ENCODE measurements around the gene USP21. TPM values are rescaled to one million over a fixed set of nuclear protein-coding genes. Genes with fewer than 3 reads are reported as not detected.

Gene USP21
- total and polyA plus RNA-seq, 9 of the 15 experiments (the other 6 are each of a cell fraction or from before 2014, with no cell fraction given), result 4.9 to 52.4 (median 21.6) TPM

- TF ChIP-seq POU5F1 (IDR thresholded peaks at IDR 0.05; ENCODE audit: borderline replicate concordance, low read depth, low read length, partially characterized antibody) (peak; percentile 28), ZBTB49 (CRISPR knock-in tag; IDR thresholded peaks at IDR 0.05; ENCODE audit: borderline replicate concordance) (no peak), NELFE (IDR thresholded peaks at IDR 0.05; ENCODE audit: insufficient read depth, insufficient read length) (no peak), SMARCC2 (IDR thresholded peaks at IDR 0.05; ENCODE audit: low read depth) (peak; percentile 94), POLR2AphosphoS2 (IDR thresholded peaks at IDR 0.05; ENCODE audit: low read length) (peak; percentile 79; the same call in 1 of the 2 replicates), RBM22 (IDR thresholded peaks at IDR 0.05; ENCODE audit: low read depth, low read length, poor library complexity, severe bottlenecking) (no peak), ZNF253 (CRISPR knock-in tag; conservative IDR thresholded peaks at IDR 0.05) (no peak), YY1 (IDR thresholded peaks at IDR 0.05; ENCODE audit: borderline replicate concordance in 1 of 3, control insufficient read depth in 1 of 3, extremely low read depth in 1 of 3, insufficient read depth in 3 of 3, insufficient read length in 1 of 3, insufficient replicate concordance in 2 of 3, low read depth in 1 of 3, low read length in 2 of 3) (peak in 1 of 3 experiments; percentile 32), RCOR1 (IDR thresholded peaks at IDR 0.05; ENCODE audit: borderline replicate concordance in 1 of 2, low read depth in 2 of 2, low read length in 2 of 2) (peak; percentile 94 to 97), NR0B1 (IDR thresholded peaks at IDR 0.05; ENCODE audit: partially characterized antibody) (no peak), TRIM25 (IDR thresholded peaks at IDR 0.05; ENCODE audit: borderline replicate concordance) (no peak), ATF1 (CRISPR knock-in tag; IDR thresholded peaks at IDR 0.05) (no peak), ATF1 (tag; IDR thresholded peaks at IDR 0.05) (peak; percentile 88), BCOR (IDR thresholded peaks at IDR 0.05) (peak; percentile 95)
- TF ChIP-seq, protein P1, sequence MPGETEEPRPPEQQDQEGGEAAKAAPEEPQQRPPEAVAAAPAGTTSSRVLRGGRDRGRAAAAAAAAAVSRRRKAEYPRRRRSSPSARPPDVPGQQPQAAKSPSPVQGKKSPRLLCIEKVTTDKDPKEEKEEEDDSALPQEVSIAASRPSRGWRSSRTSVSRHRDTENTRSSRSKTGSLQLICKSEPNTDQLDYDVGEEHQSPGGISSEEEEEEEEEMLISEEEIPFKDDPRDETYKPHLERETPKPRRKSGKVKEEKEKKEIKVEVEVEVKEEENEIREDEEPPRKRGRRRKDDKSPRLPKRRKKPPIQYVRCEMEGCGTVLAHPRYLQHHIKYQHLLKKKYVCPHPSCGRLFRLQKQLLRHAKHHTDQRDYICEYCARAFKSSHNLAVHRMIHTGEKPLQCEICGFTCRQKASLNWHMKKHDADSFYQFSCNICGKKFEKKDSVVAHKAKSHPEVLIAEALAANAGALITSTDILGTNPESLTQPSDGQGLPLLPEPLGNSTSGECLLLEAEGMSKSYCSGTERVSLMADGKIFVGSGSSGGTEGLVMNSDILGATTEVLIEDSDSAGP (CRISPR knock-in tag; IDR thresholded peaks at IDR 0.05), result no peak
- TF ChIP-seq, protein P2, sequence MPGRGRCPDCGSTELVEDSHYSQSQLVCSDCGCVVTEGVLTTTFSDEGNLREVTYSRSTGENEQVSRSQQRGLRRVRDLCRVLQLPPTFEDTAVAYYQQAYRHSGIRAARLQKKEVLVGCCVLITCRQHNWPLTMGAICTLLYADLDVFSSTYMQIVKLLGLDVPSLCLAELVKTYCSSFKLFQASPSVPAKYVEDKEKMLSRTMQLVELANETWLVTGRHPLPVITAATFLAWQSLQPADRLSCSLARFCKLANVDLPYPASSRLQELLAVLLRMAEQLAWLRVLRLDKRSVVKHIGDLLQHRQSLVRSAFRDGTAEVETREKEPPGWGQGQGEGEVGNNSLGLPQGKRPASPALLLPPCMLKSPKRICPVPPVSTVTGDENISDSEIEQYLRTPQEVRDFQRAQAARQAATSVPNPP (IDR thresholded peaks at IDR 0.05; ENCODE audit: borderline replicate concordance, insufficient read depth, insufficient read length), result no peak
Observed at GRCh38 chr1:161165742-161166668, 6.7 kb downstream of the USP21 start, which contains the start of gene PPOX (continued).
